Measurements from ENCODE around the gene MAPRE3.

DNA sequence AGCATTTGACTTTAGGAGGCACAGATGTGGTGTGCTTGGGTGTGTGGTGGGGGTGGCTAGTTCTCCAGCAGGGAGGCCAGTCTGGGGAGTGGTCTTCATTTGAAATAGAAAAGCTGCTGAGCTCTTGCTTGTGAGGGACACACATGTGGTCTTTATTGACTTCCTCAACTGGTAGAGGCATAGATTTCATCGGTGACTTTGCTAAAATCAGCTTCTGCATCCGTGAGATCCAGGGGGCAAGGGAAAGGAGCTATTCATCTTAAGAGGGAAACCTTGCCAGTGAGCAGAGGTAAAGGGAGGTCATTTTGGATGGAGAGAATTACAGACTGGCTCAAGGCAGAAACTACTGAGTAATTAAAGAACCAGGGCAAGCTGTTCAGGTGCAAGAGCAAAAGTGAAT, 4.7 kb downstream of the MAPRE3 start:
- no peak for TF ChIP-seq POLR2AphosphoS5 (IDR thresholded peaks at IDR 0.05)
- TF ChIP-seq, protein P1, sequence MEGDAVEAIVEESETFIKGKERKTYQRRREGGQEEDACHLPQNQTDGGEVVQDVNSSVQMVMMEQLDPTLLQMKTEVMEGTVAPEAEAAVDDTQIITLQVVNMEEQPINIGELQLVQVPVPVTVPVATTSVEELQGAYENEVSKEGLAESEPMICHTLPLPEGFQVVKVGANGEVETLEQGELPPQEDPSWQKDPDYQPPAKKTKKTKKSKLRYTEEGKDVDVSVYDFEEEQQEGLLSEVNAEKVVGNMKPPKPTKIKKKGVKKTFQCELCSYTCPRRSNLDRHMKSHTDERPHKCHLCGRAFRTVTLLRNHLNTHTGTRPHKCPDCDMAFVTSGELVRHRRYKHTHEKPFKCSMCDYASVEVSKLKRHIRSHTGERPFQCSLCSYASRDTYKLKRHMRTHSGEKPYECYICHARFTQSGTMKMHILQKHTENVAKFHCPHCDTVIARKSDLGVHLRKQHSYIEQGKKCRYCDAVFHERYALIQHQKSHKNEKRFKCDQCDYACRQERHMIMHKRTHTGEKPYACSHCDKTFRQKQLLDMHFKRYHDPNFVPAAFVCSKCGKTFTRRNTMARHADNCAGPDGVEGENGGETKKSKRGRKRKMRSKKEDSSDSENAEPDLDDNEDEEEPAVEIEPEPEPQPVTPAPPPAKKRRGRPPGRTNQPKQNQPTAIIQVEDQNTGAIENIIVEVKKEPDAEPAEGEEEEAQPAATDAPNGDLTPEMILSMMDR (IDR thresholded peaks at IDR 0.05 in 8 of 11, conservative IDR thresholded peaks at IDR 0.05 in 3 of 11) = no peak
